ENCODE measurements around the gene EGFL7. TPM values are rescaled to one million over a fixed set of nuclear protein-coding genes. Genes with fewer than 3 reads are reported as not detected.

Gene EGFL7
- polyA plus RNA-seq, 3 donors = 1.3 to 2.8 (median 2.2) TPM

DNA sequence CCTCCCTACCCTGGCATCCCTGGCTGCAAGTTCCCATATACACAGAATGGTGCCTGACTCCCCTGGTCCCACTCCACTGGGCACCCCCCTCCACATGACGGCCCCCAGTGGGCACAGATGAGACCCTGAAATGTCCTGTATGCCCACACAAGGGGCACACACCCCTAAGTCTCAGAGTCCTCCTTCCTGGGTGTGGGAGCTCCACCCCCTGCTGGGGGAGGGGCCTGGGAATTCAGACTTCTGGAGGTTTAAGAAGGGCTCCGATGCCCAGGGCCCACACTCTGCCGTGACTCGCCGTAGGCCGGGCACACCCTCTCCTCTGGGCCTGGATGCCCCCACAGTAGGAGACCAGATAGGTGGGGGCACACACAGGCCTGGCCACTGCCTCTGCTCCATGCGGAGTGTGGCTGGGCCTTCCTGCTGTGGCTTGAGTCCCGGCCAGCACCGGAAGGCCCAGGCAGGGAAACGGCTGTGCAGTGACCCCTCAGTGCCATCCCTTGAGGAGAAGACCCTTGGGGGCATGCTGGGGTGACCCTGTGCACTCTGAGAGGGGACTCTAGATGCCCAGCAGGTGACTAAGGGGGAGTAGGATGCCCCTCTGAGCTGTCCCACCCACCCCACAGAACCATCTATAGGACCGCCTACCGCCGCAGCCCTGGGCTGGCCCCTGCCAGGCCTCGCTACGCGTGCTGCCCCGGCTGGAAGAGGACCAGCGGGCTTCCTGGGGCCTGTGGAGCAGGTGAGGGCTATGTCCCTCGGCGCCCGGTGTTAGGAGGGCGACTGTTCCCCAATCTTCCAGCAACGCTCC lies 6.5 kb downstream of the EGFL7 start:
- Histone ChIP-seq H3K27me3 (ENCODE audit: control insufficient read depth in 2 of 2, insufficient read depth in 2 of 2, low read length in 2 of 2) (peaks cover 23 to 47% of the 10 kb centered on the region in 2 donors), H3K9me3 (replicated peaks in 1 of 2; ENCODE audit: control insufficient read depth in 1 of 2, insufficient read depth in 1 of 2, low read length in 2 of 2) (no peaks in the 10 kb centered on the region), H3K4me3 (replicated peaks in 1 of 3; ENCODE audit: low read depth in 2 of 3, low read length in 3 of 3) (no peak overlapping the region), H3K27ac (ENCODE audit: low read depth in 1 of 2, low read length in 2 of 2) (no peak overlapping the region), H3K36me3 (replicated peaks in 1 of 2; ENCODE audit: control insufficient read depth in 1 of 2, insufficient read depth in 2 of 2, low read length in 2 of 2) (peaks cover 12 to 16% of the 10 kb centered on the region in 2 donors), H3K4me2 (replicated peaks; ENCODE audit: extremely low read depth, low read length, poor library complexity, severe bottlenecking) (no peak overlapping the region), H3K9ac (ENCODE audit: insufficient read depth, low read length, poor library complexity, severe bottlenecking) (no peak overlapping the region), H2AFZ (ENCODE audit: insufficient read depth, low read depth, low read length, poor library complexity, severe bottlenecking) (no peak overlapping the region), H3K4me1 (ENCODE audit: control insufficient read depth in 1 of 2, insufficient read depth in 2 of 2, low read length in 2 of 2) (peaks cover 4 to 19% of the 10 kb centered on the region in 2 donors), H3K79me2 (ENCODE audit: insufficient read depth, low read length) (no peaks in the 10 kb centered on the region), H4K20me1 (ENCODE audit: insufficient read depth, low read length) (peaks cover 27% of the 10 kb centered on the region)
- DNase-seq = no peak
- 71% methylated on average over 19 of the region's 23 CpGs for WGBS (ENCODE audit: insufficient coverage)
- Mint-ChIP-seq H3K36me3 (peaks cover 5 to 11% of the 10 kb centered on the region in 2 donors), H3K4me1 (peaks cover 8% of the 10 kb centered on the region), H3K9me3 (peaks cover 0 to 11% (median 5%) of the 10 kb centered on the region in 7 donors), H3K4me3 (peak overlapping the region; percentile 24 to 35), H3K27ac (peak overlapping the region in 1 of 7 donors; percentile 31), H3K27me3 (ENCODE audit: low read depth in 3 of 3) (peaks cover 38 to 56% (median 41%) of the 10 kb centered on the region in 3 donors)
- intact Hi-C loops (cut with micrococcal nuclease) = no loop called here
- TF ChIP-seq, protein P1, sequence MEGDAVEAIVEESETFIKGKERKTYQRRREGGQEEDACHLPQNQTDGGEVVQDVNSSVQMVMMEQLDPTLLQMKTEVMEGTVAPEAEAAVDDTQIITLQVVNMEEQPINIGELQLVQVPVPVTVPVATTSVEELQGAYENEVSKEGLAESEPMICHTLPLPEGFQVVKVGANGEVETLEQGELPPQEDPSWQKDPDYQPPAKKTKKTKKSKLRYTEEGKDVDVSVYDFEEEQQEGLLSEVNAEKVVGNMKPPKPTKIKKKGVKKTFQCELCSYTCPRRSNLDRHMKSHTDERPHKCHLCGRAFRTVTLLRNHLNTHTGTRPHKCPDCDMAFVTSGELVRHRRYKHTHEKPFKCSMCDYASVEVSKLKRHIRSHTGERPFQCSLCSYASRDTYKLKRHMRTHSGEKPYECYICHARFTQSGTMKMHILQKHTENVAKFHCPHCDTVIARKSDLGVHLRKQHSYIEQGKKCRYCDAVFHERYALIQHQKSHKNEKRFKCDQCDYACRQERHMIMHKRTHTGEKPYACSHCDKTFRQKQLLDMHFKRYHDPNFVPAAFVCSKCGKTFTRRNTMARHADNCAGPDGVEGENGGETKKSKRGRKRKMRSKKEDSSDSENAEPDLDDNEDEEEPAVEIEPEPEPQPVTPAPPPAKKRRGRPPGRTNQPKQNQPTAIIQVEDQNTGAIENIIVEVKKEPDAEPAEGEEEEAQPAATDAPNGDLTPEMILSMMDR (IDR thresholded peaks at IDR 0.05) = no peak

DNA sequence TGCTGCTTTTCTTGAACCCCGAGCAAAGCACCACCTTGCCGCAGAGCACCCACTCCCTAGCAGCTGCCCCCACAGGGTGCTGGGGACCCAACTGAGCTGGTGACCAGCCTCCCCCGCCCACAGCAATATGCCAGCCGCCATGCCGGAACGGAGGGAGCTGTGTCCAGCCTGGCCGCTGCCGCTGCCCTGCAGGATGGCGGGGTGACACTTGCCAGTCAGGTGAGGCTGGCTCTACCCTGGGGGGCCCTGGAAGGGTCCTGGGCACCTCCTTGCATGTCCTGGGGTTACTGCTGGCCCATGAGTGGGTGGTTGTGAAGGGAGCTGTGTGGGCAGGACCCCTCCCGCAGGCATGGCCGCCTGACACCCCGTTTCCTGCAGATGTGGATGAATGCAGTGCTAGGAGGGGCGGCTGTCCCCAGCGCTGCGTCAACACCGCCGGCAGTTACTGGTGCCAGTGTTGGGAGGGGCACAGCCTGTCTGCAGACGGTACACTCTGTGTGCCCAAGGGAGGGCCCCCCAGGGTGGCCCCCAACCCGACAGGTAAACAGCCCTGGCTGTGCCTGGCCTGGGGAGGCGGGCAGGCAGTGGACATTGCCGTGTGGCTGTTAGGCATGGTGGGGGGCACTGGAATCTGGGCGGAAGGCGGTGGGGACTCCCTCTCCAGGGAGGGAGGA lies 7.2 kb downstream of the EGFL7 start:
- Mint-ChIP-seq H3K4me3 (peak overlapping the region in 1 of 2 donors; percentile 46), H3K9me3 (peaks cover 0 to 5% (median 3%) of the 10 kb centered on the region in 7 donors), H3K4me1 (peaks cover 7% of the 10 kb centered on the region), H3K27ac (no peak overlapping the region), H3K36me3 (peaks cover 11 to 18% of the 10 kb centered on the region in 2 donors), H3K27me3 (ENCODE audit: low read depth in 3 of 3) (peaks cover 31 to 49% (median 34%) of the 10 kb centered on the region in 3 donors)
- Histone ChIP-seq H3K4me1 (ENCODE audit: control insufficient read depth in 1 of 2, insufficient read depth in 2 of 2, low read length in 2 of 2) (peaks cover 4 to 17% of the 10 kb centered on the region in 2 donors), H3K4me2 (replicated peaks; ENCODE audit: extremely low read depth, low read length, poor library complexity, severe bottlenecking) (no peak overlapping the region), H3K9ac (ENCODE audit: insufficient read depth, low read length, poor library complexity, severe bottlenecking) (no peak overlapping the region), H3K4me3 (replicated peaks in 1 of 3; ENCODE audit: low read depth in 2 of 3, low read length in 3 of 3) (no peak overlapping the region), H3K79me2 (ENCODE audit: insufficient read depth, low read length) (no peaks in the 10 kb centered on the region), H3K36me3 (replicated peaks in 1 of 2; ENCODE audit: control insufficient read depth in 1 of 2, insufficient read depth in 2 of 2, low read length in 2 of 2) (peaks cover 19 to 23% of the 10 kb centered on the region in 2 donors), H4K20me1 (ENCODE audit: insufficient read depth, low read length) (peaks cover 34% of the 10 kb centered on the region), H2AFZ (ENCODE audit: insufficient read depth, low read depth, low read length, poor library complexity, severe bottlenecking) (no peak overlapping the region), H3K9me3 (replicated peaks in 1 of 2; ENCODE audit: control insufficient read depth in 1 of 2, insufficient read depth in 1 of 2, low read length in 2 of 2) (no peaks in the 10 kb centered on the region), H3K27me3 (ENCODE audit: control insufficient read depth in 2 of 2, insufficient read depth in 2 of 2, low read length in 2 of 2) (peaks cover 15 to 40% of the 10 kb centered on the region in 2 donors), H3K27ac (ENCODE audit: low read depth in 1 of 2, low read length in 2 of 2) (no peak overlapping the region)
- 48% methylated on average over 17 of the region's 23 CpGs for WGBS (ENCODE audit: insufficient coverage)
- DNase-seq = no peak
- TF ChIP-seq, protein P1 (IDR thresholded peaks at IDR 0.05) = no peak
- intact Hi-C loops (cut with micrococcal nuclease) = no loop called here
